AG09309 (cell line): ENCODE results near the gene PDSS2.
A peak's percentile ranks its signal among the peaks of the same experiment; 100 is the strongest.

Source experiments
- DNase-seq: peaks from one replicate; pipeline ENCODE4 v3.0.0-alpha.2; 2010; ENCODE audit warnings: low read depth
- H3K4me3 ChIP-seq: 2 replicates; pipeline ENCODE4 v1.5.1; 2011; ENCODE audit warnings: mild to moderate bottlenecking, low read depth, low read length, moderate library complexity; ENCODE audit not compliant: control insufficient read depth
- CTCF ChIP-seq: IDR thresholded peaks from 2 replicates; pipeline ENCODE4 v1.5.1; 2011; ENCODE audit warnings: mild to moderate bottlenecking, low read depth, low read length, inconsistent platforms; ENCODE audit not compliant: insufficient read depth, control insufficient read depth; ENCODE audit errors: missing control alignments

Gene PDSS2

GRCh38 chr6:107495196-107495643, 35.9 kb upstream of the PDSS2 start:
- DNase-seq, result no peak
- H3K4me3 ChIP-seq, result no peak overlapping the region; the same call in 1 of the 2 replicates
- no peak for TF ChIP-seq CTCF

- DNase-seq, result no peak
- no peak overlapping the region for H3K4me3 ChIP-seq
- TF ChIP-seq CTCF, result no peak
Observed at GRCh38 chr6:107493158-107494057, 34.0 kb upstream of the PDSS2 start.

- TF ChIP-seq CTCF, result no peak
- H3K4me3 ChIP-seq, result no peak overlapping the region
Observed at GRCh38 chr6:107491760-107492660, 32.6 kb upstream of the PDSS2 start.

GRCh38 chr6:107491138-107491609, 31.8 kb upstream of the PDSS2 start:
- no peak for DNase-seq
- peak overlapping the region; percentile 62 for H3K4me3 ChIP-seq
- no peak for TF ChIP-seq CTCF

More at GRCh38 chr6:107491760-107492660, 32.6 kb upstream of the PDSS2 start:
- peak; percentile 39 for DNase-seq

- peak overlapping the region; percentile 62 for H3K4me3 ChIP-seq
- DNase-seq, result no peak
- no peak for TF ChIP-seq CTCF
Observed at GRCh38 chr6:107490566-107491137, 31.3 kb upstream of the PDSS2 start.
